GM12878 (cell line): Measurements from ENCODE around the gene PDSS2. TPM values are rescaled to one million over a fixed set of nuclear protein-coding genes. Genes with fewer than 3 reads are reported as not detected.
"Not testable (repeated sequence)": the region's sequence is repeated elsewhere in the genome, so short reads cannot be mapped to it uniquely, and the experiment has no call there.

Source experiments
- ATAC-seq: fragments of 200-7000 bp; cut with Tn5 transposase; 3 replicates; pipeline ENCODE4 v1.9.1; 2020; ENCODE audit warnings: mild to moderate bottlenecking, moderate library complexity
- BruUV-seq: library from RNA; stranded (reverse); fragments of 400-500 nt; replicated peaks from 2 replicates; lab custom pipeline; 2021; lab: Mats Ljungman, UMichigan
- CTCF ChIA-PET: fragments of 300-600 bp; sonication (Branson Sonifier 250); formaldehyde crosslinking; extraction: SDS; loops from one replicate; lab custom pipeline; 2021; ENCODE audit warnings: inconsistent platforms; lab: Yijun Ruan, JAX
- POLR2A ChIA-PET: fragments of 350-600 bp; formaldehyde crosslinking; extraction: SDS; loops from one replicate; lab custom pipeline; 2021; ENCODE audit warnings: inconsistent platforms; lab: Charles Lee
- RAD21 ChIA-PET: fragments of 300-600 bp; sonication (Branson Sonifier 250); formaldehyde crosslinking; loops from one replicate; lab custom pipeline; 2023; ENCODE audit warnings: antibody characterized with exemption; ENCODE audit not compliant: unreplicated experiment; lab: Charles Lee
- SMC1A ChIA-PET: fragments of 300-600 bp; sonication (Branson Sonifier 250); formaldehyde crosslinking; loops from one replicate; lab custom pipeline; 2023; ENCODE audit not compliant: unreplicated experiment, uncharacterized antibody; lab: Charles Lee
- DNase-seq: peaks from one replicate; pipeline ENCODE4 v3.0.0-alpha.2; 2011; ENCODE audit warnings: low read depth, low spot score
- FAIRE-seq: peaks from 3 replicates; lab custom pipeline; 2011; peaks lifted over from hg19 to GRCh38; lab: Jason Lieb, UNC
- H2AFZ ChIP-seq: 2 replicates; pipeline ENCODE4 v1.6.0; 2011; ENCODE audit warnings: low read depth, low read length, control low read depth; ENCODE audit not compliant: control insufficient read depth
- H3K27ac ChIP-seq: 2 replicates; pipeline ENCODE4 v1.5.1; 2011; ENCODE audit warnings: control low read depth; ENCODE audit not compliant: control insufficient read depth, insufficient read depth
- H3K27me3 ChIP-seq, 2 experiments: replicated peaks in 1 of 2; 2 replicates each; pipeline versions ENCODE4 v1.6.0 to v1.6.1; 2011; ENCODE audit warnings: low read length in 1 of 2; ENCODE audit not compliant: control insufficient read depth in 2 of 2, insufficient read depth in 2 of 2
- H3K36me3 ChIP-seq, 2 experiments: 2 replicates each; pipeline ENCODE4 v1.5.1; 2011; ENCODE audit warnings: low read length in 1 of 2; ENCODE audit not compliant: control insufficient read depth in 2 of 2, insufficient read depth in 2 of 2
- H3K4me1 ChIP-seq: 2 replicates; pipeline ENCODE4 v1.6.1; 2011; ENCODE audit warnings: mild to moderate bottlenecking, low read length, moderate library complexity, mixed read lengths; ENCODE audit not compliant: control insufficient read depth, insufficient read depth
- H3K4me2 ChIP-seq: 2 replicates; pipeline ENCODE4 v1.6.0; 2011; ENCODE audit warnings: control low read depth; ENCODE audit not compliant: control insufficient read depth, insufficient read depth
- H3K4me3 ChIP-seq: fragments of 200-600 bp; sonication (generic); 2 replicates; pipeline ENCODE4 v1.5.1; 2016
- H3K79me2 ChIP-seq: 2 replicates; pipeline ENCODE4 v1.6.0; 2011; ENCODE audit warnings: low read length; ENCODE audit not compliant: control insufficient read depth, insufficient read depth
- H3K9ac ChIP-seq: 2 replicates; pipeline ENCODE4 v1.8.0; 2011; ENCODE audit warnings: low read length, control low read depth, mixed read lengths; ENCODE audit not compliant: control insufficient read depth, insufficient read depth
- H3K9me3 ChIP-seq: replicated peaks from 3 replicates; pipeline ENCODE4 v1.5.1; 2011; ENCODE audit warnings: mild to moderate bottlenecking, low read length; ENCODE audit not compliant: control insufficient read depth, insufficient read depth
- H4K20me1 ChIP-seq: 2 replicates; pipeline ENCODE4 v1.6.0; 2011; ENCODE audit not compliant: control insufficient read depth, insufficient read depth
- BHLHE40 ChIP-seq, 2 experiments: fragments of 450-650 bp in 1 of 2; IDR thresholded peaks; 2 replicates each; pipeline ENCODE4 v1.6.1; 2011 to 2017; ENCODE audit warnings: low read depth in 2 of 2, borderline replicate concordance in 1 of 2, improper control_type of control experiment in 1 of 2, low read length in 1 of 2, mild to moderate bottlenecking in 1 of 2
- CBX5 ChIP-seq: sonication (generic); IDR thresholded peaks from 2 replicates; pipeline ENCODE4 v1.6.1; 2016; ENCODE audit warnings: low read depth, moderate library complexity, mild to moderate bottlenecking, inconsistent platforms
- CHD1 ChIP-seq: IDR thresholded peaks from 2 replicates; pipeline ENCODE4 v1.6.1; 2012; ENCODE audit warnings: low read depth, low read length, improper control_type of control experiment
- DPF2 ChIP-seq: fragments of 450-650 bp; IDR thresholded peaks from 2 replicates; pipeline ENCODE4 v1.6.1; 2017; ENCODE audit warnings: mild to moderate bottlenecking
- MXI1 ChIP-seq: fragments of 150-350 bp; IDR thresholded peaks from 2 replicates; pipeline ENCODE4 v1.6.1; 2011; ENCODE audit warnings: low read depth, mild to moderate bottlenecking, inconsistent platforms, low read length, improper control_type of control experiment
- MYC ChIP-seq: IDR thresholded peaks from 2 replicates; pipeline ENCODE4 v1.6.1; 2011; ENCODE audit warnings: mild to moderate bottlenecking, low read length, moderate library complexity, inconsistent platforms; ENCODE audit not compliant: insufficient read depth, insufficient replicate concordance, insufficient read length, severe bottlenecking
- NFXL1 ChIP-seq: fragments of 450-650 bp; IDR thresholded peaks from 2 replicates; pipeline ENCODE4 v1.6.1; 2017; ENCODE audit warnings: antibody characterized with exemption, mild to moderate bottlenecking, borderline replicate concordance
- SIN3A ChIP-seq: IDR thresholded peaks from 2 replicates; pipeline ENCODE4 v1.6.1; 2012; ENCODE audit warnings: low read depth, low read length, improper control_type of control experiment
- SMAD5 ChIP-seq: IDR thresholded peaks from 2 replicates; pipeline ENCODE4 v1.6.1; 2016; ENCODE audit warnings: antibody characterized with exemption, low read depth
- SMARCA5 ChIP-seq: fragments of 450-650 bp; IDR thresholded peaks from 2 replicates; pipeline ENCODE4 v1.6.1; 2017; ENCODE audit warnings: mild to moderate bottlenecking
- SRF ChIP-seq, 2 experiments: IDR thresholded peaks; 2 replicates each; pipeline ENCODE4 v1.6.1; 2011; ENCODE audit warnings: low read depth in 2 of 2, low read length in 2 of 2, mild to moderate bottlenecking in 1 of 2, moderate library complexity in 1 of 2
- ZNF384 ChIP-seq: IDR thresholded peaks from 2 replicates; pipeline ENCODE4 v1.6.1; 2012; ENCODE audit warnings: low read depth, mild to moderate bottlenecking, low read length, improper control_type of control experiment, borderline replicate concordance
- WGBS: methylation state at CpG from one replicate; pipeline ENCODE4 v1.1.6; 2016; ENCODE audit warnings: low lambda C conversion rate; ENCODE audit not compliant: insufficient replicate concordance, insufficient coverage; ENCODE audit errors: missing lambda C conversion rate; 5-methylcytosine and 5-hydroxymethylcytosine counted together
- in situ Hi-C: fragments of 300-500 bp; cut with MboI; formaldehyde crosslinking; loops from 9 replicates; pipeline ENCODE4 v1.14.3; 2018; ENCODE audit warnings: mixed read lengths
- intact Hi-C: fragments of 100-400 bp; cut with micrococcal nuclease; formaldehyde crosslinking; loops from one replicate; pipeline ENCODE4 v1.14.2; 2022; ENCODE audit not compliant: unreplicated experiment
- polyA plus RNA-seq, 11 experiments: library from polyadenylated mRNA; depleted of rRNA in 4 of 11; unstranded in 6 of 11; stranded (reverse) in 5 of 11; fragments of >200 nt; fragmentation: Nextera tagmentation in 4 of 11; fragmentation: Illumina TruSeq in 1 of 11; extraction: Ambion mirVana in 4 of 11; extraction: Trizol in 1 of 11; gene quantifications; 1 replicate in 1 of 11; 2 replicates in 10 of 11; pipeline versions ENCODE4 v1.2.1 to v1.2.3, GENCODE V29; 2011 to 2016; ENCODE audit warnings: inconsistent platforms in 2 of 11, missing spikeins in 2 of 11, low read depth in 1 of 11
- total RNA-seq, 4 experiments: library from RNA; depleted of rRNA in 3 of 4; stranded (reverse); fragments of >200 nt in 3 of 4; fragmentation: Illumina TruSeq in 1 of 4; extraction: Trizol in 1 of 4; gene quantifications; 2 replicates each; pipeline versions ENCODE4 v1.2.1 to v1.2.3, GENCODE V29; 2013 to 2021
- TF ChIP-seq, protein P1 (sequence below): fragments of 450-650 bp; IDR thresholded peaks from 2 replicates; pipeline ENCODE4 v1.6.1; 2018; ENCODE audit warnings: mild to moderate bottlenecking, low read depth, moderate library complexity; ENCODE audit not compliant: partially characterized antibody

PDSS2 gene
- total and polyA plus RNA-seq, 10 of the 15 experiments (the other 5 are each of a cell fraction or from before 2014, with no cell fraction given) = 7.7 to 15.5 (median 9.6) TPM

DNA sequence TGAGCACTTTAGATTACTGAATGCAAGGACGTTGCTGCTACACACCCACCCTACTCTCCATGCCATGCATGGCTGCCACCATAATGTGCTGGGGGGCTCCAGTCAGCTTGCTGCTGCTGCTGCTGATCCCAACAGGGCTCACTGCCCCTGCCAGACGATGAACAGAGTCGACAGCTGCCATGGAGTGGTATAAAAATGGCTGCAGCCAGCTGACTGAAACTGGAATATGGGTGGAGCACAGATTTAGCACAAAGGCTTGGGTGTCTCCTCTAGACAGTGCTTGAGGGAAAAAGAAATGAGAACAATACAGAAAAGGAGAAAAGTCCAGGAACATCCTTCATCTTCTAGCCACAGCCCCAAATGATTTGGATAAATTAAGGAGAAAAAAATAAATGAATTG, 150.7 kb downstream of the PDSS2 start:
- Histone ChIP-seq H3K36me3 (no peaks in the 10 kb centered on the region), H3K27ac (no peak overlapping the region), H3K79me2 (no peaks in the 10 kb centered on the region), H3K27me3 (no peaks in the 10 kb centered on the region), H3K4me3 (no peak overlapping the region), H3K4me1 (no peaks in the 10 kb centered on the region), H3K9ac (no peak overlapping the region), H3K4me2 (no peak overlapping the region), H3K9me3 (no peaks in the 10 kb centered on the region), H2AFZ (no peak overlapping the region), H4K20me1 (no peaks in the 10 kb centered on the region)
- SMC1A ChIA-PET = interaction anchor here (1.1 kb wide), 1 partner anchor 17 kb away, joined by 3 read pairs; no protein-coding TSS in a partner anchor
- intact Hi-C loops = no loop called here
- no peak for TF ChIP-seq BHLHE40 (IDR thresholded peaks at IDR 0.05; ENCODE audit: borderline replicate concordance in 1 of 2, low read depth in 2 of 2, low read length in 1 of 2)
- no peak for TF ChIP-seq SMAD5
- TF ChIP-seq, protein P1, sequence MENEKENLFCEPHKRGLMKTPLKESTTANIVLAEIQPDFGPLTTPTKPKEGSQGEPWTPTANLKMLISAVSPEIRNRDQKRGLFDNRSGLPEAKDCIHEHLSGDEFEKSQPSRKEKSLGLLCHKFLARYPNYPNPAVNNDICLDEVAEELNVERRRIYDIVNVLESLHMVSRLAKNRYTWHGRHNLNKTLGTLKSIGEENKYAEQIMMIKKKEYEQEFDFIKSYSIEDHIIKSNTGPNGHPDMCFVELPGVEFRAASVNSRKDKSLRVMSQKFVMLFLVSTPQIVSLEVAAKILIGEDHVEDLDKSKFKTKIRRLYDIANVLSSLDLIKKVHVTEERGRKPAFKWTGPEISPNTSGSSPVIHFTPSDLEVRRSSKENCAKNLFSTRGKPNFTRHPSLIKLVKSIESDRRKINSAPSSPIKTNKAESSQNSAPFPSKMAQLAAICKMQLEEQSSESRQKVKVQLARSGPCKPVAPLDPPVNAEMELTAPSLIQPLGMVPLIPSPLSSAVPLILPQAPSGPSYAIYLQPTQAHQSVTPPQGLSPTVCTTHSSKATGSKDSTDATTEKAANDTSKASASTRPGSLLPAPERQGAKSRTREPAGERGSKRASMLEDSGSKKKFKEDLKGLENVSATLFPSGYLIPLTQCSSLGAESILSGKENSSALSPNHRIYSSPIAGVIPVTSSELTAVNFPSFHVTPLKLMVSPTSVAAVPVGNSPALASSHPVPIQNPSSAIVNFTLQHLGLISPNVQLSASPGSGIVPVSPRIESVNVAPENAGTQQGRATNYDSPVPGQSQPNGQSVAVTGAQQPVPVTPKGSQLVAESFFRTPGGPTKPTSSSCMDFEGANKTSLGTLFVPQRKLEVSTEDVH = no peak
- no peak for TF ChIP-seq MXI1
- no peak for TF ChIP-seq SRF (IDR thresholded peaks at IDR 0.05; ENCODE audit: low read depth in 2 of 2, low read length in 2 of 2)
- TF ChIP-seq ZNF384 = no peak
- TF ChIP-seq SMARCA5 = no peak
- no peak for TF ChIP-seq MYC
- TF ChIP-seq CBX5 = no peak
- TF ChIP-seq CHD1 = no peak
- no peak for TF ChIP-seq DPF2
- no peak for TF ChIP-seq NFXL1
- TF ChIP-seq SIN3A = no peak
- WGBS = 95% methylated on average over 3 of the region's 3 CpGs
- ATAC-seq (no peak), DNase-seq (no peak), FAIRE-seq (no peak)
- in situ Hi-C loops = no loop called here
- CTCF ChIA-PET = interaction anchor here (1.3 kb wide), 1 partner anchor 9 kb away, joined by 4 read pairs; no protein-coding TSS in a partner anchor
- RAD21 ChIA-PET = interaction anchor here (1.7 kb wide), 1 partner anchor 9 kb away, joined by 7 read pairs; no protein-coding TSS in a partner anchor
- POLR2A ChIA-PET = no interaction called here
- BruUV-seq = no TSS peak

DNA sequence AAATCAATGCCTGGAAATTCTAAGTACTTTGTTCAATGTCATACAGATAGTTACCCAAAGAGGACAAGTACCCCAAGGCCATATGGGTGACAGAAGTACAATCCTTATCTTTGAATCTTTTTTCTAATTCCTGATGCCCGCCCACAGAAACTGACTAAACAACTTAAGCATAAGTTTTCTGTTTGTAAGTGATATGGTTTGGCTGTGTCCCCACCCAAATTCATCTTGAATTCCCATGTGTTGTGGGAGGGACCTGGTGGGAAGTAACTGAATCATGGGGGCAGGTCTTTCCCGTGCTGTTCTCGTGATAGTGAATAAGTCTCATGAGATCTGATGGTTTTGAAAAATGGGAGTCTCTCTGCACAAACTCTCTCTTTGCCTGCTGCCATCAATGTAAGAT, 153.4 kb downstream of the PDSS2 start:
- H2AFZ ChIP-seq, DNase-seq, H3K27ac ChIP-seq, FAIRE-seq, BruUV-seq, H4K20me1 ChIP-seq, ATAC-seq, H3K27me3 ChIP-seq, CTCF ChIA-PET, SMC1A ChIA-PET, H3K79me2 ChIP-seq, H3K9me3 ChIP-seq, H3K4me2 ChIP-seq, H3K4me1 ChIP-seq, RAD21 ChIA-PET, POLR2A ChIA-PET, H3K4me3 ChIP-seq, H3K9ac ChIP-seq, intact Hi-C loops, in situ Hi-C loops, H3K36me3 ChIP-seq: not testable (repeated sequence)
- WGBS = 96% methylated on average over 3 of the region's 3 CpGs
